CD4-positive, alpha-beta memory T cell (primary cell): ENCODE measurements around the gene SYCP2. TPM values are rescaled to one million over a fixed set of nuclear protein-coding genes. Genes with fewer than 3 reads are reported as not detected.

Experiments used
- CTCF ChIA-PET: fragments of 350-600 bp; sonication (Branson Sonifier 250); formaldehyde crosslinking; loops from one replicate; lab custom pipeline; 2021; ENCODE audit warnings: inconsistent platforms; ENCODE audit not compliant: partially characterized antibody; lab: Charles Lee
- POLR2A ChIA-PET: fragments of 350-600 bp; sonication (Branson Sonifier 250); formaldehyde crosslinking; loops from one replicate; lab custom pipeline; 2021; ENCODE audit not compliant: partially characterized antibody; lab: Charles Lee
- DNase-seq, 5 donors: peaks; one replicate each; pipeline versions ENCODE4 v3.0.0 to v3.0.0-alpha.2; 2020 to 2022; ENCODE audit warnings: mixed read lengths in 1 of 5
- H3K27ac ChIP-seq: one replicate; pipeline ENCODE4 v1.7.0; 2013; ENCODE audit warnings: low read depth, low read length
- H3K27me3 ChIP-seq: 2 replicates; pipeline ENCODE4 v1.7.0; 2013; ENCODE audit warnings: mild to moderate bottlenecking, low read length, moderate library complexity; ENCODE audit not compliant: insufficient read depth
- H3K36me3 ChIP-seq: 2 replicates; pipeline ENCODE4 v1.7.0; 2013; ENCODE audit warnings: mild to moderate bottlenecking, low read length, moderate library complexity; ENCODE audit not compliant: insufficient read depth
- H3K4me1 ChIP-seq: 2 replicates; pipeline ENCODE4 v1.7.0; 2013; ENCODE audit warnings: mild to moderate bottlenecking, low read length, moderate library complexity; ENCODE audit not compliant: insufficient read depth
- H3K4me3 ChIP-seq, 2 donors: one replicate each; pipeline ENCODE4 v1.7.0; 2013; ENCODE audit warnings: low read length in 2 of 2, mild to moderate bottlenecking in 1 of 2
- H3K9me3 ChIP-seq, 2 donors: one replicate each; pipeline ENCODE4 v1.7.0; 2013; ENCODE audit warnings: low read length in 2 of 2, control low read depth in 1 of 2; ENCODE audit not compliant: control insufficient read depth in 1 of 2
- H3K27ac Mint-ChIP-seq, 7 donors: one replicate each; pipeline ENCODE4 v1.8.0; 2020 to 2021; ENCODE audit warnings: mixed read lengths in 7 of 7, mild to moderate bottlenecking in 6 of 7, inconsistent platforms in 3 of 7, moderate library complexity in 3 of 7
- H3K27me3 Mint-ChIP-seq, 2 donors: one replicate each; pipeline ENCODE4 v1.8.0; 2020 to 2021; ENCODE audit warnings: mixed read lengths in 2 of 2
- H3K36me3 Mint-ChIP-seq, 2 donors: one replicate each; pipeline ENCODE4 v1.8.0; 2020 to 2021; ENCODE audit warnings: mixed read lengths in 2 of 2, inconsistent platforms in 1 of 2, mild to moderate bottlenecking in 1 of 2
- H3K4me1 Mint-ChIP-seq, 4 donors: one replicate each; pipeline ENCODE4 v1.8.0; 2020 to 2021; ENCODE audit warnings: mixed read lengths in 4 of 4, mild to moderate bottlenecking in 1 of 4
- H3K4me3 Mint-ChIP-seq, 8 donors: one replicate each; pipeline ENCODE4 v1.8.0; 2020 to 2021; ENCODE audit warnings: mixed read lengths in 8 of 8, mild to moderate bottlenecking in 7 of 8, moderate library complexity in 6 of 8, inconsistent platforms in 3 of 8
- H3K9me3 Mint-ChIP-seq, 8 donors: one replicate each; pipeline ENCODE4 v1.8.0; 2020 to 2021; ENCODE audit warnings: mixed read lengths in 8 of 8, mild to moderate bottlenecking in 5 of 8, inconsistent platforms in 3 of 8, moderate library complexity in 1 of 8
- intact Hi-C: fragments of 100-400 bp; cut with micrococcal nuclease; formaldehyde crosslinking; loops from one replicate; pipeline ENCODE4 v1.15.1; 2023
- polyA plus RNA-seq, 2 donors: library from polyadenylated mRNA; unstranded; fragments of 300-500 nt; fragmentation: Illumina TruSeq; gene quantifications; one replicate each; pipeline ENCODE4 v1.2.3, GENCODE V29; 2021
- total RNA-seq, 2 experiments: library from RNA; stranded (reverse); gene quantifications; one replicate each; pipeline ENCODE4 v1.2.3, GENCODE V29; 2021

SYCP2 gene
- total and polyA plus RNA-seq, 4 experiments from 2014 or later = 0.91 to 5.4 (median 2.8) TPM

GRCh38 chr20:59954718-59955117 is 21.3 kb upstream of the SYCP2 start:
- CTCF ChIA-PET = interaction anchor here (1.1 to 2.5 kb wide), 2 partner anchors 14 to 20 kb away, joined by 3 to 13 read pairs; partner anchors contain the start of genes FAM217B, PPP1R3D and SYCP2

GRCh38 chr20:59949911-59950310 is 16.5 kb upstream of the SYCP2 start:
- POLR2A ChIA-PET = interaction anchor here (1.3 to 5.5 kb wide), 2 partner anchors 10 to 107 kb away, joined by 5 to 39 read pairs; partner anchors contain the start of genes FAM217B and PPP1R3D
- H3K36me3 ChIP-seq = peaks cover 6% of the 10 kb centered on the region
- Mint-ChIP-seq H3K9me3 (no peaks in the 10 kb centered on the region), H3K4me1 (peaks cover 10 to 19% (median 11%) of the 10 kb centered on the region in 4 donors), H3K36me3 (peaks cover 6 to 17% of the 10 kb centered on the region in 2 donors), H3K27ac (peak overlapping the region; percentile 36 to 82 (median 59)), H3K27me3 (no peaks in the 10 kb centered on the region), H3K4me3 (no peak overlapping the region)
- no peak overlapping the region for H3K4me3 ChIP-seq
- DNase-seq = no peak
- H3K27ac ChIP-seq = no peak overlapping the region
- no peaks in the 10 kb centered on the region for H3K9me3 ChIP-seq
- CTCF ChIA-PET = interaction anchor here (1.0 to 10.7 kb wide), 9 partner anchors 8 to 1279 kb away, joined by 3 to 120 read pairs (median 12); partner anchors contain the start of genes CDH26, FAM217B, PPP1R3D and SYCP2
- intact Hi-C loops = loop anchor here (1.0 to 5.0 kb wide), 5 partner anchors 10 to 1937 kb away; partner anchors contain the start of genes FAM217B and PPP1R3D
- no peaks in the 10 kb centered on the region for H3K27me3 ChIP-seq
- peaks cover 10% of the 10 kb centered on the region for H3K4me1 ChIP-seq

More at GRCh38 chr20:59954718-59955117, 21.3 kb upstream of the SYCP2 start:
- H3K4me3 ChIP-seq = no peak overlapping the region
- H3K4me3 Mint-ChIP-seq = no peak overlapping the region
- intact Hi-C loops = no loop called here
- no peaks in the 10 kb centered on the region for H3K9me3 Mint-ChIP-seq
- H3K36me3 ChIP-seq = no peaks in the 10 kb centered on the region
- POLR2A ChIA-PET = no interaction called here
- no peak for DNase-seq
- no peaks in the 10 kb centered on the region for H3K9me3 ChIP-seq
- H3K36me3 Mint-ChIP-seq = peaks cover 3 to 6% of the 10 kb centered on the region in 2 donors
- peak overlapping the region in 2 of 7 donors; percentile 61 to 63 for H3K27ac Mint-ChIP-seq
- no peak overlapping the region for H3K27ac ChIP-seq
- no peaks in the 10 kb centered on the region for H3K27me3 ChIP-seq
- H3K4me1 Mint-ChIP-seq = no peaks in the 10 kb centered on the region
- no peaks in the 10 kb centered on the region for H3K4me1 ChIP-seq
- H3K27me3 Mint-ChIP-seq = no peaks in the 10 kb centered on the region

GRCh38 chr20:59948828-59949720 is 15.6 kb upstream of the SYCP2 start:
- H3K36me3 Mint-ChIP-seq = peaks cover 13 to 25% of the 10 kb centered on the region in 2 donors
- CTCF ChIA-PET = interaction anchor here (0.7 to 10.7 kb wide), 13 partner anchors 9 to 1938 kb away, joined by 3 to 120 read pairs (median 4); partner anchors contain the start of genes CDH26, FAM217B, PPP1R3D and SYCP2
- no peaks in the 10 kb centered on the region for H3K27me3 ChIP-seq
- H3K27ac Mint-ChIP-seq = peak overlapping the region; percentile 82 to 97 (median 91)
- peak; percentile 62 to 71 (median 69) for DNase-seq
- H3K27ac ChIP-seq = peak overlapping the region; percentile 36
- intact Hi-C loops = loop anchor here (1.0 to 5.0 kb wide), 5 partner anchors 9 to 1938 kb away; partner anchors contain the start of genes FAM217B and PPP1R3D
- POLR2A ChIA-PET = interaction anchor here (5.5 kb wide), 1 partner anchor 9 kb away, joined by 39 read pairs; the partner anchor contains the start of genes FAM217B and PPP1R3D
- H3K36me3 ChIP-seq = peaks cover 14% of the 10 kb centered on the region
- no peak overlapping the region for H3K4me3 ChIP-seq
- peaks cover 11 to 25% (median 12%) of the 10 kb centered on the region in 4 donors for H3K4me1 Mint-ChIP-seq
- peak overlapping the region; percentile 40 to 78 (median 72) for H3K4me3 Mint-ChIP-seq
- no peaks in the 10 kb centered on the region for H3K27me3 Mint-ChIP-seq
- no peaks in the 10 kb centered on the region for H3K9me3 ChIP-seq
- H3K9me3 Mint-ChIP-seq = no peaks in the 10 kb centered on the region
- H3K4me1 ChIP-seq = peaks cover 10% of the 10 kb centered on the region

- peak overlapping the region; percentile 36 for H3K27ac ChIP-seq
- intact Hi-C loops = loop anchor here (2.0 to 5.0 kb wide), 4 partner anchors 13 to 1939 kb away; no protein-coding TSS in a partner anchor
- peak overlapping the region in 6 of 7 donors; percentile 82 to 97 (median 92) for H3K27ac Mint-ChIP-seq
- H3K27me3 ChIP-seq = no peaks in the 10 kb centered on the region
- no peaks in the 10 kb centered on the region for H3K9me3 Mint-ChIP-seq
- no peaks in the 10 kb centered on the region for H3K9me3 ChIP-seq
- H3K27me3 Mint-ChIP-seq = no peaks in the 10 kb centered on the region
- no peak overlapping the region for H3K4me3 Mint-ChIP-seq
- peaks cover 10% of the 10 kb centered on the region for H3K4me1 ChIP-seq
- peaks cover 15 to 30% of the 10 kb centered on the region in 2 donors for H3K36me3 Mint-ChIP-seq
- no peak overlapping the region for H3K4me3 ChIP-seq
- DNase-seq = no peak
- peaks cover 21% of the 10 kb centered on the region for H3K36me3 ChIP-seq
- ChIA-PET POLR2A (interaction anchor here (5.5 kb wide), 1 partner anchor 8 kb away, joined by 39 read pairs; the partner anchor contains the start of genes FAM217B and PPP1R3D), CTCF (interaction anchor here (0.7 to 10.7 kb wide), 7 partner anchors 8 to 1939 kb away, joined by 3 to 120 read pairs (median 12); partner anchors contain the start of genes FAM217B, PPP1R3D and SYCP2)
- peaks cover 11 to 25% (median 12%) of the 10 kb centered on the region in 4 donors for H3K4me1 Mint-ChIP-seq
These were observed 14.8 kb upstream of the SYCP2 start for GRCh38 chr20:59948212-59948611.

GRCh38 chr20:59947376-59947775 is 13.9 kb upstream of the SYCP2 start:
- H3K9me3 Mint-ChIP-seq = no peaks in the 10 kb centered on the region
- H3K36me3 Mint-ChIP-seq = peaks cover 21 to 34% of the 10 kb centered on the region in 2 donors
- peaks cover 15% of the 10 kb centered on the region for H3K4me1 ChIP-seq
- H3K4me3 Mint-ChIP-seq = no peak overlapping the region
- no peak for DNase-seq
- no peaks in the 10 kb centered on the region for H3K27me3 Mint-ChIP-seq
- peaks cover 26% of the 10 kb centered on the region for H3K36me3 ChIP-seq
- intact Hi-C loops = loop anchor here (5.0 kb wide), 1 partner anchor 1940 kb away; no protein-coding TSS in a partner anchor
- no peaks in the 10 kb centered on the region for H3K27me3 ChIP-seq
- H3K4me3 ChIP-seq = no peak overlapping the region
- ChIA-PET POLR2A (interaction anchor here (5.5 kb wide), 1 partner anchor 7 kb away, joined by 39 read pairs; the partner anchor contains the start of genes FAM217B and PPP1R3D), CTCF (interaction anchor here (5.6 to 10.7 kb wide), 2 partner anchors 13 to 317 kb away, joined by 40 to 120 read pairs; partner anchors contain the start of gene SYCP2)
- no peak overlapping the region for H3K27ac Mint-ChIP-seq
- H3K4me1 Mint-ChIP-seq = peaks cover 11 to 25% (median 12%) of the 10 kb centered on the region in 4 donors
- no peak overlapping the region for H3K27ac ChIP-seq
- H3K9me3 ChIP-seq = no peaks in the 10 kb centered on the region

GRCh38 chr20:59945731-59946130 is 12.3 kb upstream of the SYCP2 start:
- CTCF ChIA-PET = interaction anchor here (1.1 to 10.7 kb wide), 3 partner anchors 11 to 1076 kb away, joined by 3 to 120 read pairs (median 40); partner anchors contain the start of gene SYCP2

More at GRCh38 chr20:59945731-59946130, 12.3 kb upstream of the SYCP2 start:
- Histone ChIP-seq H3K4me3 (no peak overlapping the region), H3K36me3 (peaks cover 26% of the 10 kb centered on the region), H3K27ac (no peak overlapping the region), H3K9me3 (no peaks in the 10 kb centered on the region), H3K27me3 (no peaks in the 10 kb centered on the region), H3K4me1 (peaks cover 31% of the 10 kb centered on the region)
- Mint-ChIP-seq H3K36me3 (peaks cover 21 to 41% of the 10 kb centered on the region in 2 donors), H3K27me3 (no peaks in the 10 kb centered on the region), H3K27ac (peak overlapping the region in 3 of 7 donors; percentile 0 to 68 (median 23)), H3K9me3 (no peaks in the 10 kb centered on the region), H3K4me1 (peaks cover 22 to 38% (median 26%) of the 10 kb centered on the region in 4 donors), H3K4me3 (no peak overlapping the region)
- POLR2A ChIA-PET = interaction anchor here (1.2 kb wide), 1 partner anchor 110 kb away, joined by 3 read pairs; no protein-coding TSS in a partner anchor
- DNase-seq = no peak
- intact Hi-C loops = loop anchor here (5.0 kb wide), 1 partner anchor 1942 kb away; no protein-coding TSS in a partner anchor
